NCI-H1417 treated with DMSO at 0.1 percent for 48 hours (cell line): Measurements from ENCODE around the gene KCNK5.

Experiments
- DNase-seq: peaks from one replicate; lab custom pipeline; 2025; lab: John Stamatoyannopoulos, UW

The KCNK5 gene

GRCh38 chr6:39215640-39216158 is 13.6 kb downstream of the KCNK5 start:
- DNase-seq, result no peak

GRCh38 chr6:39214846-39215639 is 14.2 kb downstream of the KCNK5 start:
- DNase-seq, result no peak

DNA sequence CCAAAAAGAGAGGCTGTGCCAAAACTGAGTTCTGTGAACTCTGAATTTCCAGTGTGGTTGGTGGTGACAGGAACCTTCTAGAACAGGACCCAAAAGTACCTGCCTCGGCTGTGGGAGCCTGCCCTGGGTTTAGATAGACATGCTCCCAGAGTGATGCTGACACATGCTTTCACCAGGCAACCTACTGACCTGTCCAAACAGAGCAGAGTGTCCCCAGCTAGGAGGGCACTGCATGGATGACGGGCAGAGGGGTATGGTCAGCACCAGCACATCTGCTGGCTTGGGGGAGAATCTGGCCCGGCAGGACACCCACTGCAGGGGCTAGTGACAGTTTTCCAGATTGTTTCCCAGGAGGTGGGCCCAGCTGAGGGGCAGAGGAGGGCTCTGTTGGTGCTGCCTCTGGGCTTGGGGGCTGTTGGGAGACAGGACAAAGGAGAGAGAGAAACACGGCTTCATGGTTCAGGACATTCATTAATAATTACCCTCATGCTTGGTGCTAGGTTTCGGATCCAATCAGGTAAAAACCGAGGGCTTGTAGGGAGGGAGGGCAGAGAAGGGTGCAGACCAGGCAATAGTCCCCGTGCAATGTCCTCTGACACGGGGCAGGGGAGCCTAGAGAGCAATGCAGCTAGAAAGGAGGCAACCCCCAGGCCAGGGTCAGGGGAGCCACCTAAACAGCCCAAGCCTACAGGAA is 15.0 kb downstream of the KCNK5 start:
- DNase-seq, result no peak

DNA sequence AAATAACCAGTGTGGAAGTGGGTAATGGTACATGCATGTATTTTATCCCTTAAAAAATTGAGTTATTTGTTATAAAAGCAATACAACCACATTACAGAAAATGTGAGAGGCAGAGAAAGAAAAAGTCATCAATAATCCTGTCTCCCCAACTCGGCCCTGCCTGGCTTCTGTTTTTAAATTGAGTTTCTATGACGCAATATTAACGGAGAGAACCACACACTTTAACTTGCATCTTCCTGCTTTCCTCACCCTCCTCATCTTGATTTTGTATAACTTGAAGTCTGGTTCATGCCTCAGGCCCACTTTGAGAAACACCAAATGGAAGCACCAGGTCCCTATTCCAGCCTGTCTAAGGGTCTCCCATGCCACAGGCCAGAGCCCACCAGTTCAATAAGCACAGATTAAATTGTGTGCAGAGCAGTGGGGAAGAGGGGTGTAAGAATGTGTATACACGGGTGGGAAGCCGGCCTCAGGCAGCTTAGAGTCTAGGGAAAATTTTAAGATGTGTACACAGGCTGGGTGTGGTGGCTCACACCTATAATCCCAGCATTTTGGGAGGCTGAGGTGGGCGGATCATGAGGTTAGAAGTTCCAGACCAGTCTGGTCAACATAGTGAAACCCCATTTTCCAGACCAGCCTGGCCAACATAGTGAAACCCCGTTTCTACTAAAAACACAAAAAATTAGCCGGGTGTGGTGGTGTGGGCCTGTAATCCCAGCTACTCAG is 15.9 kb downstream of the KCNK5 start:
- DNase-seq, result no peak

DNA sequence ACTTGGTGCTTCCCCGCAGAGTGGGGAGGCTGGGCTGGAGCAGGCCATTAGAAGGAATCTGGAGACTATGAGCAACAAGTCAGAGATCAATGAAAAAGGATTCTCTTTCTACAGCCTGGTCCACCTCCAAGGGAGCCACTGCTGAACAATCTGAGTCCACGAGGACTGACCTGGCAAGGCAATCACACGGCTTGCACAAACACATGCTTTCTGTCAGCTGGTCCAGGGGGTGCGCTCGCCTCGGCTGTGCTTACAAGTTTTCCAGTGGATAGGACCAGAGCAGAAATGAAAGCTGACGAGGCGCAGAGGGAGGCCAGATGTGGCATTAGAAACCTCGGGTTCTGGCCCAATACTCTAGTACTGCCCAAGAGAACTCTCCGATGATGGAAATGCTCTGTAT is 18.1 kb downstream of the KCNK5 start:
- no peak for DNase-seq

- no peak for DNase-seq
Measured at GRCh38 chr6:39210450-39210849, 18.8 kb downstream of the KCNK5 start.

- no peak for DNase-seq
Measured at GRCh38 chr6:39209911-39210310, 19.4 kb downstream of the KCNK5 start.

DNA sequence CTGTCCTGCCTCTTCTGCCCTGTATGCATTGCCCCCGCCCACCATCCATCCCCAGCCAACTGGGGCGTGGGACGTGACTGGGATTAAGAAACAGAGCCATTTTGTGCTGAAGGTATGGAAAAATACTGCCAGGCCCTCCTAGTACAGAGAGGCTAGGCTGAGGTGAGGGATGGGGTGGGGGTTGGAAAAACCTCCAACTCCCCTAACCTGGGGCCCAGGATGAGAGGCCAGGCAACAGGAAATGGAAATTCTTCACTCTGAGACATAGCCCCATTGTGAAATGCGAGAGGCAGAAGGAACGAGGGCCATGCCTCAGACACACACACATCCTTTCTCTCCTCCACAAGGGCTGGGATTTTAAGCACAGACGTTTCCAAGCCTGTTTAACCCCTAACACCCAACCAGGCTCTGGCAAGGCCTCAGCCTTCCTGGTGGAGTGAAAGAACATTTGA is 19.9 kb downstream of the KCNK5 start:
- no peak for DNase-seq

- DNase-seq, result no peak
Measured at GRCh38 chr6:39208223-39208739, 21.0 kb downstream of the KCNK5 start.

DNA sequence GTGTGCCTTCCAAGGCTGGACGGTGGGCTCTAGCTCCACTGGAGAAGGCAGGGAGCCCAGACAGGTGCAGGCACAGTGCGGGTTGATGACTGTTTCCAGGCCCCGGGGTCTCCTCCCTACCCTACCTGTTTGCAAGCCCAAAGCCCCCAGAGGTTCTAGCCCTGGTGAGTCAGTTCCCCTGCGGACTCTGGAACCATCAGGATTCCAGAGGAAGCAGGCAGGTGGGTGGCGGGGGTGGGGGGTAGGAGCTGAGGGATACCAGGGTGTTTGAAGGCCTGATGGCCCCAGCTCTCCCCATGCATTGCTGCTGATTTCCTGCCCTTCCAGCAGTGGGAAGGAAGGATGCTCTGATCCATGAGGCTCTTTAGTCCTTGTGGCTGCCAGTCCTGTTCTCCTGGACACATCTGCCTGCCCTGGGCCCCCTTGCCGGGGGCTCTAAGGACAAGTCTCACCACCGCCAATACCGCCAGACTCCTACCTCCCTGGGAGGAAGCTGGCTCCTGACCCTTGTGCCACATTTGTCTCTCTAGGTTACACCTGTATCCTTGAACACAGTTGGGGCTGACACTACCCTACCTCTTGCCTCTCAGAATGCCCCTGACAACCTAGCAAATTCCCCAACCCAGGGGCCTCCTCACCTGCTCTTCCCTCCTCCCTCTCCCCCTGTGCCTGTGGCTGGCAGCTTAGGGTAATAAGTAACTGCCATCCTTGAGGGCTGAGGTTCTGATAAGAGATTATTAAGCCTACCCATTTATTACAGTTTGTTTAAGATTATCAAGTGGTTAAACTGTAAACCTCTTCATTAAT is 21.7 kb downstream of the KCNK5 start:
- no peak for DNase-seq

GRCh38 chr6:39206250-39206721 is 23.0 kb downstream of the KCNK5 start:
- no peak for DNase-seq

DNA sequence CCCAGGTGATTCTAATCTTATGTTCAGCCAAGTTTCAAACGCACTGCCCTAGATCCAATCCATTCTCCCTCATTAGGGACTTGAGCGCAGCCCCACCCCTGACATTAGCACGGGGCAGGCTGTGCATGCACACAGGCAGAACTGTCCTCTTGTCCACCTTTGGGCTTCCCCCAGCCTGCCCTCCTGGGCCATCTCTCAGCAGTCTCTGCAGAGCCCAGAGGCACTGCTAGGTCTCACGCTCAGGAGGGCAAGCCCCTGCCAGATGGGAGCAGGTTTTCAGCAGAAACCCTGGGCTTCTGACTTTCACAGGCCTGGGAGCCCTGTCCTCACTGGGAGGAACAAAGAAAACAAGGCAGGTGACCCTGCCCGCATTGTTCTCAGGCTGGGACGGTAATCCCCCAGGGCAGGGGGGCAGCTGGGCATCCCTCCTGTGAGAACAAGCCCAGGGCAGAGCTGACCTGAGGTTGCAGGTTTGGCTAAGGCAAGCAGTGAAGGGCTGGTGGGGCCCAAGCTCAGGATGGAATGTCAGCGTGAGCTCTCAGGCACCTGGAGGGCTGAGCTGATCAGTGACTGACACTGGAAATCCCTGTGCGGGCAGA is 24.5 kb downstream of the KCNK5 start:
- DNase-seq, result no peak

DNA sequence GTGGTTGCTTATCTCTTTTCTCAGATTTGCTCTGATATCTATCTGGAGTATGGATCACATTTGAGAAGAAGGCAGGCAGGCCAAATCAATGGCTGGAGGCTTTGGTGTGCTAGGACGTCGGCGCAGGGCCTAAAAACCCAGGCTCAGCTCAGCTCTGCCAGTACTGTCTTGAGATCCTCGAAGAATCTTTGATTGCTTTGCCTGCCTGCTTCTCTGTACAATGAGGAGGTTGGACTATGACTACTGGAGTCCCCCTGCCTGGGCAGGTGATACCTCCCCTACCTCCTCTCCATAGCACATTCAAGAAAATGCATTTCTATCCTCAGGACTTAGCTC is 25.1 kb downstream of the KCNK5 start:
- DNase-seq, result no peak

DNA sequence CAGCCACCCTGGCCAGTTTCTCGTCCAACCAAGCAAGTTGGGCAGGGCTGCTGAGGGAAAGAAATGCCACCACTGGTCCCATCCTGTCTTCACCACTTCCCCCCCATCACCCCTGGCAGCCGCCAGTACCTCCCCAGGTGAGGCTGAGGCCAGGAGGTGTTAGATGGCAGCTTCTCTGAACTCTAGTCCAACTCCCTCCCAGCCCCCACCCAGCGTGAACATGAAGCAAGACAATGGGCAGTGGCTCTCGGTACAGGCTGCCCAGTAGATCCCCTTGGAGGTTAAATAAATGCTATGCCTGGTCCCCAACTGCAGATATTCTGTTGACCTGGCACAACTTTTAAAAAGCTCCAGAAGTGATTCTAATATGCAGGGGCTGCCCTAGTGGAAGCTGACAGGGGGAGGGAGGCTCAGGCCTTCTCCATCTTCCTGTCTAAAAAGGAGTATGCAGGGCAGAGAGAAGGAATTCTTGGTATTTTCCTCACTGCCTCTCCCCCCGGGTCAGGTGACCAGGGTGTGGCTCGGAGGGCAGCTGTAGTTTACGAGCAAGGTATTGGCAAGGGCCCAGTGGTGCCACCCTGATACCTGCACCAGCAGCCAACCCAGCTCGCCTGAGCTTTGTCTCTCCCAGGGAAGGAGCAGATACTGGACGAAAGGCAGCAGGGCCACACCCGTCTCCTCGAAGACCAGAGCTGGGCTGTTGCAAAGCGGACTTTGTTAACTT is 25.7 kb downstream of the KCNK5 start:
- no peak for DNase-seq

GRCh38 chr6:39202166-39202565 is 27.1 kb downstream of the KCNK5 start:
- no peak for DNase-seq

- no peak for DNase-seq
Measured at GRCh38 chr6:39200498-39201020, 28.7 kb downstream of the KCNK5 start.

- no peak for DNase-seq
Measured at GRCh38 chr6:39199976-39200375, 29.3 kb downstream of the KCNK5 start.

- DNase-seq, result no peak
Measured at GRCh38 chr6:39199231-39199940, 29.9 kb downstream of the KCNK5 start.

- DNase-seq, result no peak
Measured at GRCh38 chr6:39198528-39198927, 30.7 kb downstream of the KCNK5 start.
